MM.1S (cell line): ENCODE results near the gene SPR.

Experiments
- DNase-seq: peaks from one replicate; pipeline ENCODE4 v3.0.0-alpha.2; 2015
- H2AFZ ChIP-seq: fragments of 300-600 bp; sonication (generic); 2 replicates; pipeline ENCODE4 v1.6.0; 2016; ENCODE audit warnings: antibody characterized with exemption, low read length
- H3F3A ChIP-seq: fragments of 300-600 bp; sonication (generic); 2 replicates; pipeline ENCODE4 v1.6.1; 2016; ENCODE audit warnings: mild to moderate bottlenecking, antibody characterized with exemption, low read length, moderate library complexity, mixed read lengths; ENCODE audit not compliant: insufficient read depth
- H3K27ac ChIP-seq: fragments of 300-600 bp; sonication (generic); 2 replicates; pipeline ENCODE4 v1.5.1; 2016; ENCODE audit warnings: mild to moderate bottlenecking, low read length
- H3K27me3 ChIP-seq: fragments of 300-600 bp; sonication (generic); replicated peaks from 2 replicates; pipeline ENCODE4 v1.6.0; 2016; ENCODE audit warnings: low read length; ENCODE audit not compliant: insufficient read depth
- H3K36me3 ChIP-seq: fragments of 300-600 bp; sonication (generic); replicated peaks from 2 replicates; pipeline ENCODE4 v1.6.1; 2016; ENCODE audit warnings: mild to moderate bottlenecking, low read length, mixed read lengths; ENCODE audit not compliant: insufficient read depth
- H3K4me1 ChIP-seq: fragments of 300-600 bp; sonication (generic); 2 replicates; pipeline ENCODE4 v1.6.1; 2016; ENCODE audit warnings: low read length, mixed read lengths
- H3K4me2 ChIP-seq: fragments of 300-600 bp; sonication (generic); 2 replicates; pipeline ENCODE4 v1.6.0; 2016; ENCODE audit warnings: low read depth, low read length
- H3K4me3 ChIP-seq: fragments of 300-600 bp; sonication (generic); 2 replicates; pipeline ENCODE4 v1.5.1; 2016; ENCODE audit warnings: low read length, mixed read lengths
- H3K79me2 ChIP-seq: fragments of 300-600 bp; sonication (generic); 2 replicates; pipeline ENCODE4 v1.6.1; 2016; ENCODE audit warnings: mixed run types, low read length, mixed read lengths
- H3K9ac ChIP-seq: fragments of 300-600 bp; sonication (generic); 2 replicates; pipeline ENCODE4 v1.6.1; 2016; ENCODE audit warnings: low read length, mixed read lengths
- H3K9me2 ChIP-seq: fragments of 300-600 bp; sonication (generic); replicated peaks from 2 replicates; pipeline ENCODE4 v1.6.1; 2016; ENCODE audit warnings: mild to moderate bottlenecking, low read length, mixed read lengths; ENCODE audit not compliant: insufficient read depth
- H3K9me3 ChIP-seq: fragments of 300-600 bp; sonication (generic); replicated peaks from 2 replicates; pipeline ENCODE4 v1.6.1; 2016; ENCODE audit warnings: mild to moderate bottlenecking, low read length, mixed read lengths; ENCODE audit not compliant: insufficient read depth
- H4K20me1 ChIP-seq: fragments of 300-600 bp; sonication (generic); 2 replicates; pipeline ENCODE4 v1.6.1; 2016; ENCODE audit warnings: mild to moderate bottlenecking, low read length, moderate library complexity, mixed read lengths; ENCODE audit not compliant: insufficient read depth
- CTCF ChIP-seq: fragments of 300-600 bp; sonication (generic); IDR thresholded peaks from 2 replicates; pipeline ENCODE4 v1.5.1; 2016; ENCODE audit warnings: antibody characterized with exemption, low read length, mixed read lengths
- EZH2 ChIP-seq: fragments of 300-600 bp; sonication (generic); optimal IDR thresholded peaks from 2 replicates; pipeline ENCODE3; 2017; ENCODE audit warnings: low read depth, mild to moderate bottlenecking, antibody characterized with exemption, low read length, mixed read lengths
- EZH2phosphoT487 ChIP-seq: fragments of 300-600 bp; sonication (generic); IDR thresholded peaks from 2 replicates; pipeline ENCODE4 v1.6.1; 2018; ENCODE audit warnings: antibody characterized with exemption, low read length

Gene SPR

DNA sequence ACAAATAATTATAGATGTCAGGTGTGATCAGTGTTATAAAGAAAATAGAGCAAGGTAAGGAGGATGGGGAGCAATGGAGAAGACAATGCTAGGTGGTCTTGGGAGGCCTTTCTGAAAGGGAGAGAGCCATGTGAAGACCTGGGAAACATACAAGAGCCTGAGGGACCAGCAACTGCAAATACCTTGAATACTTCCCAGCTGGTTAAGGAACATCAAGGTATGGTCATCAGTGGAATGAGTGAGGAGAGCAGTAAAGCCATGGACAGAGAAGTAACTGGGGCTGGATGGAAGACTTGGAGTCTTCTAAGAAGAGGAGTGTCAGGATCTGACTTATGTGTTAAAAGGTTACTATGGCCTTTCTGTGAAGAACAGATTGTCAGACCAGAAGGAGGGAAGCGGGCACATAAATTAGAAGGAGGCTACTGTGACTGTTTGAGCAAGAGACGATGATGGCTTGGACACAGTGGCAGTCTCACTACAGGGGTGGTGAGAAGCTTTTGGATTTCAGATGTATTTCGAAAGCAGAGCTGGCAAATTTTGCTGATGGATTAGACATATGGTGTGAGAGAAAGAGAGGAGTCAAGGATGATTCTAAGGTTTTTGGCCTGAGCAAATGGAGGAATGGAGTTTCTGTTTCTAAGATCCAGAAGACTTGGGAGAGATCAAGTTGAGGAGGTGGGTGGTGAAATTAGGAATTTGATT is 38.6 kb upstream of the SPR start:
- no peak for DNase-seq
- TF ChIP-seq EZH2phosphoT487 = no peak
- no peak for TF ChIP-seq CTCF
- TF ChIP-seq EZH2 = no peak
- Histone ChIP-seq H3K4me1 (peaks cover 8% of the 10 kb centered on the region; the same call in 1 of the 2 replicates), H2AFZ (no peak overlapping the region), H3K27ac (no peak overlapping the region), H3K9ac (no peak overlapping the region), H3K79me2 (no peaks in the 10 kb centered on the region), H4K20me1 (no peaks in the 10 kb centered on the region), H3K4me3 (no peak overlapping the region), H3K9me3 (no peaks in the 10 kb centered on the region), H3K36me3 (no peaks in the 10 kb centered on the region), H3F3A (no peaks in the 10 kb centered on the region; the same call in 1 of the 2 replicates), H3K27me3 (no peaks in the 10 kb centered on the region), H3K9me2 (no peaks in the 10 kb centered on the region), H3K4me2 (no peak overlapping the region)

DNA sequence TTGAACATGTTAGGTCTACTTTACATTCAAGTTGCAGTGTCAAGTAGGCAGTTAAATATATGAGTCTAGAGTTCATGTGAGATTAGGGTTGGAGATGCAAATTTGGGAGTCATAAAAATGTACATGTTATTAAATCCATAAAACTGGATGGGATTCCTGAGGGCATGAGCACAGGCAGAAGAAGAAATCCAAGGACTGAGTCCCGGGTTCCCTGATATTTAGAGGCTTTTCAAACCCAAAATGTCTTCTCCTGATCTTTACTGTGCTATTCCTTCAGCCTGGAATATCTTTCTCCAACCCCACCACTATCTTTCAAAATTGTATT is 38.1 kb upstream of the SPR start:
- Histone ChIP-seq H4K20me1 (no peaks in the 10 kb centered on the region), H2AFZ (no peak overlapping the region), H3K9me2 (no peaks in the 10 kb centered on the region), H3F3A (no peaks in the 10 kb centered on the region; the same call in 1 of the 2 replicates), H3K4me1 (peaks cover 8% of the 10 kb centered on the region; the same call in 1 of the 2 replicates), H3K36me3 (no peaks in the 10 kb centered on the region), H3K9ac (no peak overlapping the region), H3K4me3 (no peak overlapping the region), H3K27me3 (no peaks in the 10 kb centered on the region), H3K27ac (no peak overlapping the region), H3K9me3 (no peaks in the 10 kb centered on the region), H3K79me2 (no peaks in the 10 kb centered on the region), H3K4me2 (no peak overlapping the region)
- TF ChIP-seq EZH2 (no peak), CTCF (no peak), EZH2phosphoT487 (no peak)
- DNase-seq = no peak

- H3K9me2 ChIP-seq = no peaks in the 10 kb centered on the region
- no peaks in the 10 kb centered on the region; the same call in 1 of the 2 replicates for H3F3A ChIP-seq
- H4K20me1 ChIP-seq = no peaks in the 10 kb centered on the region
- H3K79me2 ChIP-seq = no peaks in the 10 kb centered on the region
- H3K27ac ChIP-seq = no peak overlapping the region
- H3K4me1 ChIP-seq = peaks cover 6% of the 10 kb centered on the region; the same call in 1 of the 2 replicates
- H3K9me3 ChIP-seq = no peaks in the 10 kb centered on the region
- no peak overlapping the region for H3K9ac ChIP-seq
- no peak overlapping the region for H3K4me3 ChIP-seq
- H3K27me3 ChIP-seq = no peaks in the 10 kb centered on the region
- H3K4me2 ChIP-seq = no peak overlapping the region
- TF ChIP-seq EZH2phosphoT487 (no peak), CTCF (no peak), EZH2 (no peak)
- no peaks in the 10 kb centered on the region for H3K36me3 ChIP-seq
- H2AFZ ChIP-seq = no peak overlapping the region
- no peak for DNase-seq
Observed at GRCh38 chr2:72851333-72851732, 35.9 kb upstream of the SPR start.
